ENCODE data around the gene FAT1. TPM values are rescaled to one million over a fixed set of nuclear protein-coding genes. Genes with fewer than 3 reads are reported as not detected.

FAT1 gene
- total RNA-seq, 2 donors from 2014 or later: 70.3 to 89.5 TPM

- Histone ChIP-seq H3K36me3 (no peaks in the 10 kb centered on the region), H3K4me1 (no peaks in the 10 kb centered on the region), H3K27ac (no peak overlapping the region), H3K4me3 (no peak overlapping the region), H3K27me3 (no peaks in the 10 kb centered on the region), H3K9me3 (no peaks in the 10 kb centered on the region)
- TF ChIP-seq CTCF (IDR thresholded peaks at IDR 0.05): no peak
- DNase-seq (ENCODE audit: low spot score): no peak
These were observed 143.0 kb downstream of the FAT1 start for GRCh38 chr4:186580669-186581068.

GRCh38 chr4:186570193-186570996, 153.3 kb downstream of the FAT1 start:
- no peaks in the 10 kb centered on the region for H3K27me3 ChIP-seq

GRCh38 chr4:186569533-186570192, 154.0 kb downstream of the FAT1 start:
- no peak for DNase-seq (ENCODE audit: low spot score)
- no peaks in the 10 kb centered on the region for H3K4me1 ChIP-seq
- peak overlapping the region in 1 of 2 donors; percentile 28 for H3K4me3 ChIP-seq
- no peak for TF ChIP-seq CTCF (IDR thresholded peaks at IDR 0.05)
- no peaks in the 10 kb centered on the region for H3K9me3 ChIP-seq
- H3K27ac ChIP-seq: no peak overlapping the region
- H3K36me3 ChIP-seq: no peaks in the 10 kb centered on the region
- no peaks in the 10 kb centered on the region for H3K27me3 ChIP-seq

More at GRCh38 chr4:186570193-186570996, 153.3 kb downstream of the FAT1 start:
- H3K27ac ChIP-seq: no peak overlapping the region
- no peaks in the 10 kb centered on the region for H3K4me1 ChIP-seq
- TF ChIP-seq CTCF (IDR thresholded peaks at IDR 0.05): no peak
- no peak for DNase-seq (ENCODE audit: low spot score)
- peak overlapping the region in 1 of 2 donors; percentile 28 for H3K4me3 ChIP-seq
- H3K36me3 ChIP-seq: no peaks in the 10 kb centered on the region
- H3K9me3 ChIP-seq: no peaks in the 10 kb centered on the region

GRCh38 chr4:186566068-186566467, 157.6 kb downstream of the FAT1 start:
- no peaks in the 10 kb centered on the region for H3K27me3 ChIP-seq
- no peak overlapping the region for H3K4me3 ChIP-seq
- H3K36me3 ChIP-seq: no peaks in the 10 kb centered on the region
- no peak for DNase-seq (ENCODE audit: low spot score)
- H3K9me3 ChIP-seq: no peaks in the 10 kb centered on the region
- TF ChIP-seq CTCF (IDR thresholded peaks at IDR 0.05): no peak
- no peak overlapping the region for H3K27ac ChIP-seq
- no peaks in the 10 kb centered on the region for H3K4me1 ChIP-seq

GRCh38 chr4:186563761-186564160, 159.9 kb downstream of the FAT1 start:
- H3K4me3 ChIP-seq: no peak overlapping the region
- no peak overlapping the region for H3K27ac ChIP-seq
- no peak for TF ChIP-seq CTCF (IDR thresholded peaks at IDR 0.05)
- H3K36me3 ChIP-seq: no peaks in the 10 kb centered on the region
- H3K27me3 ChIP-seq: no peaks in the 10 kb centered on the region
- DNase-seq (ENCODE audit: low spot score): no peak
- H3K9me3 ChIP-seq: no peaks in the 10 kb centered on the region
- no peaks in the 10 kb centered on the region for H3K4me1 ChIP-seq
